ENCODE results near the gene ABO.
"Not testable (repeated sequence)": the region's sequence is repeated elsewhere in the genome, so short reads cannot be mapped to it uniquely, and the experiment has no call there.

The ABO gene

GRCh38 chr9:133225171-133226011 lies 49.6 kb downstream of the ABO start:
- DNase-seq (ENCODE audit: low spot score), result no peak

GRCh38 chr9:133224762-133225161 lies 50.2 kb downstream of the ABO start:
- no peak for DNase-seq (ENCODE audit: low spot score)

GRCh38 chr9:133223159-133223756 lies 51.7 kb downstream of the ABO start:
- DNase-seq (ENCODE audit: low spot score), result not testable (repeated sequence)

- not testable (repeated sequence) for DNase-seq (ENCODE audit: low spot score)
Measured at GRCh38 chr9:133221994-133222393, 53.0 kb downstream of the ABO start.

GRCh38 chr9:133221177-133221809 lies 53.7 kb downstream of the ABO start:
- no peak for DNase-seq (ENCODE audit: low spot score)

- DNase-seq (ENCODE audit: low spot score), result not testable (repeated sequence)
Measured at GRCh38 chr9:133218049-133218975, 56.7 kb downstream of the ABO start.

- DNase-seq (ENCODE audit: low spot score), result not testable (repeated sequence)
Measured at GRCh38 chr9:133217333-133217988, 57.5 kb downstream of the ABO start.

GRCh38 chr9:133214276-133214675 lies 60.7 kb downstream of the ABO start:
- not testable (repeated sequence) for DNase-seq (ENCODE audit: low spot score)

- no peak for DNase-seq (ENCODE audit: low spot score)
Measured at GRCh38 chr9:133210609-133211008, 64.4 kb downstream of the ABO start.

GRCh38 chr9:133210202-133210532 lies 64.8 kb downstream of the ABO start:
- DNase-seq (ENCODE audit: low spot score), result no peak

GRCh38 chr9:133209327-133210201 lies 65.4 kb downstream of the ABO start:
- DNase-seq (ENCODE audit: low spot score), result not testable (repeated sequence)

- DNase-seq (ENCODE audit: low spot score), result not testable (repeated sequence)
Measured at GRCh38 chr9:133208880-133209300, 66.1 kb downstream of the ABO start, which contains the start of gene OBP2B. Gene OBP2B, minus strand, starts transcription at chr9:133209250. Its CDS starts 51 bp downstream, at chr9:133209199.

GRCh38 chr9:133208171-133208879 lies 66.7 kb downstream of the ABO start:
- DNase-seq (ENCODE audit: low spot score), result not testable (repeated sequence)

- no peak for DNase-seq (ENCODE audit: low spot score)
Measured at GRCh38 chr9:133207540-133208170, 67.3 kb downstream of the ABO start.

- DNase-seq (ENCODE audit: low spot score), result no peak
Measured at GRCh38 chr9:133207021-133207531, 67.9 kb downstream of the ABO start.

GRCh38 chr9:133205996-133206931 lies 68.7 kb downstream of the ABO start:
- DNase-seq (ENCODE audit: low spot score), result no peak

- DNase-seq (ENCODE audit: low spot score), result not testable (repeated sequence)
Measured at GRCh38 chr9:133205481-133205887, 69.5 kb downstream of the ABO start.
